GM10248 (cell line): Measurements from ENCODE around the gene AMBP.

Experiments used
- CTCF ChIA-PET: fragments of 300-600 bp; sonication (Branson Sonifier 250); formaldehyde crosslinking; extraction: SDS; loops from one replicate; lab custom pipeline; 2021; ENCODE audit warnings: antibody characterized with exemption; lab: Yijun Ruan, JAX
- POLR2A ChIA-PET: fragments of 350-650 bp; sonication (Branson Sonifier 250); formaldehyde crosslinking; extraction: SDS; loops from one replicate; lab custom pipeline; 2020; ENCODE audit warnings: antibody characterized with exemption; lab: Yijun Ruan, JAX
- DNase-seq: peaks from one replicate; pipeline ENCODE4 v3.0.0; 2012; ENCODE audit errors: extremely low spot score
- CTCF ChIP-seq: IDR thresholded peaks from 2 replicates; pipeline ENCODE4 v1.5.1; 2012; ENCODE audit warnings: mild to moderate bottlenecking, low read depth; ENCODE audit errors: extremely low read depth, missing control alignments, control extremely low read depth

AMBP gene

DNA sequence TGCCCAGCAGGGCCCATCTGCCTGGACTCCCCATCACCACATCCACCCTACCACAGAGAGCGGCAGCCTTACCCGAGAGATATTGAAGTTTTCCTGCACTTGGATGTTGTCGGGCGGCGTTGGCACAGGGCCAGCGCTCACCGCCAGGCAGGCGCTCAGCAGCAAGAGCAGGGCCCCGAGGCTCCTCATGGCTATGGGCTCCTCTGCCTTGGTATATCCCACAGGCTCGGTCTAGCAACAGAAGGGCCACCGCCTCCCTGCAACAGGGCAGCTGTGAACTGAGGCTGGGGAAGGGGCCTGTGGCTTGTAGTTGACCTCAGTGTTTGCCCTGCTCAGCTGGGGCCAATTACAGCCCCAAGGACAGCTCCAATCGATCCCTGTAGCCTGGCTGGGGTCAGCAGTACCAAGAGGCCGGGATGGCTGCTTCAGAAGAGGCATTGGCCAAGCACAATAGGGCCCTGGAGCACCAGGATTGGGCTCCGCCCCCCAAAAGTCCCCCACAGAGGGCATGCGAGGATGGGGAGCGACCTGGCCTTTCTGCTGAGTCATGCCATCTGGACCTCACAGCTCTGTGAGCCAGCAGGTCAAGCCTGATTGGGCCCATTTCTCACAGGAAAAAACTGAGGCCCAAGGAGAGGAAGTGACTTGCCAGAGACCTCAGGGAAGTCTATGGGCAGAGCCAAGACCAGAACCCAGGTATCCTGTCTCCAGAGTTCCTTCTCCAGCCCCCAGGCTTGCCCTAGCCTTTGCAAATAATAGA is at the start of gene AMBP:
Gene AMBP (minus strand): TSS at position 280 of the 760 bp plus-strand sequence. CDS start 91 bp downstream, at position 189.
- DNase-seq, result no peak
- ChIA-PET CTCF (interaction anchor here (0.9 to 3.0 kb wide), 4 partner anchors 9 to 226 kb away, joined by 3 to 11 read pairs (median 5); no protein-coding TSS in a partner anchor), POLR2A (no interaction called here)
- TF ChIP-seq CTCF, result no peak

DNA sequence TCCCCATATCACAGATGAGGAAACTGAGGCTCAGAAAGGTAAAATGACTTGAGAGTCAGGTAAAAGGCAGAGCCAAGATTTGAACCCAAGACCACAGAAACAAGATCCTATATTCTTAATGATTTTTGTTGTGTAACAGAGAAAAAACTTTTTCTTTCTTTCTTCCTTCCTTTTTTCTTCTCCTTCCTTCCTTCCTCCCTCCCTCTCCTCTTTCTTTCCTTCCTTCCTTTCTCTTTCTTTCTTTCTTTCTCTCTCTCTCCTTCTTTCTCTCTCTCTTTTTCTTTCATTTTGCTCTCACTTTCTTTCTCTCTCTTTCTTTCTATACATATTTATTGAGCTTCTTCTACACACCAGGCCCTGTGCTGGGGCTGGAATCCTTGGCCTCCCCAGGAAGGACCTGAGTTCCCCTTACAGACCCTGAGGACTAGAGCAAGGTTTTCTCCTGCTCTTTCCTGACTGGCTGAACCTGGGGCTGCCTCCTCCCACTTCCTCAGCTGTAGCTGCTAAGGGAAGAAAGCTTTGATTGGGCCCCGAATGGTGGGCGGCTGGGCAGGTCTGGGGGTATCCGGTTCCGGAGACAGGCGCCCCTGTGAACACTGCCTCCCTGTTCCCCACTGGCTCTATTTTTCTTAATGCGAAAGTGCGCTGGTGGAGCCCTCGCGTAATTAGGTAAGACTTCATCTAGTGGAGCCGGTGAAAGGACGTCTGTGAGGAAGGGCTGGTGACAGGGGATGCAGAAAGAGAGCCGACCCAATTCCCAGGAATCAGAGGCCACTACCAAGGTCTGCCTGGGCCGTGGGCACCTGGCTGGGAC is 48.4 kb upstream of the AMBP start:
- POLR2A ChIA-PET, result no interaction called here

DNA sequence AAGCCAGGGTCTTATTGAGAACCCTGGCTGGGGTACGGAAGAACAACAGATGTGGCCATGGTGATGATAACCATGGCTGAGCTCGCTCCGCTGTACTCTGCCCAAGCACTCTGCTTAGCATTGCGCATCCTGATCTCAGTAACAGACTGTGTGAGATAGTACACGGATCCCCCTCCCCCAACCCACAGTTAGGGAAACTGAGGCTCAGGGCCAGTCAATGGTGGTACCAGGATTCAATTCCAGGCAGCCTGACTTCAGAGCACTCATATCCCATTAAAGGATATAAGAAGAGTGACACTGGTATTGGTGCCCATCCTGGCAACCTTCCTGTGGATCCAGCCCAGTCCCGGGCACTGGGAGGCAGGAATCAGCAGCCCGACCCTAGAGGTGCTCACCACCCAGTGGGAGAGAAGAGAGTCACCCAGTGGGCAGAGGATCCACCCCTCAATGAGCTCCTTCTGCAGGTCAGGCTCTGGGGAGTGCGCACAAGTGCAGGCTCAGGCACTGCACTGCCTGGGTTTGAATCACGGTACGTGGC is 47.4 kb upstream of the AMBP start:
- POLR2A ChIA-PET, result no interaction called here
- no peak for DNase-seq
- CTCF ChIA-PET, result interaction anchor here (1.4 kb wide), 1 partner anchor 165 kb away, joined by 6 read pairs; no protein-coding TSS in a partner anchor
- TF ChIP-seq CTCF, result no peak

More for the DNA sequence above, 48.4 kb upstream of the AMBP start:
- TF ChIP-seq CTCF, result no peak
- no peak for DNase-seq
- CTCF ChIA-PET, result interaction anchor here (1.4 kb wide), 1 partner anchor 164 kb away, joined by 6 read pairs; no protein-coding TSS in a partner anchor

GRCh38 chr9:114124666-114125475 is 46.8 kb upstream of the AMBP start:
- POLR2A ChIA-PET, result no interaction called here
- CTCF ChIA-PET, result interaction anchor here (1.4 kb wide), 1 partner anchor 166 kb away, joined by 6 read pairs; no protein-coding TSS in a partner anchor
- TF ChIP-seq CTCF, result no peak

DNA sequence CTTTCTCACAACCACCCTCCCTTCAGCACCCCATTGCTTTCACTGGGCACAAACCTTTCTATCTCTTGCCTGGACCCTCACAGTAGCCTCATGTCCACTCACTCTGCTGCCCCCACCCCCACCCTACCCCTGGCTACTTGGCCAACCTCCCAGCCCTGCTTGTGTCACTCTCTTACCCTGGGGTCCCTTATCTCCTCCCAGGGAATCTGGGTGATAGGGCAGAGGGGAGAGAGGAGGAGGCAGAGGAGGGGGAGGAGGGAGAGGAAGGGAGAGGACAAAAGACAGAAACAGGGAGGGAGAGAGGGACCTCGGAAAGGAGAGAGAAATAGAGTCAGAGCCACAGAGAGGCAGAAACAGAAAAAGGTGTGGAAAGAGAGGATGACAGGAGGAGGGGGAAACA is 46.0 kb upstream of the AMBP start:
- ChIA-PET POLR2A (no interaction called here), CTCF (interaction anchor here (2.1 kb wide), 1 partner anchor 16 kb away, joined by 6 read pairs; no protein-coding TSS in a partner anchor)
- no peak for TF ChIP-seq CTCF
- no peak for DNase-seq

More at GRCh38 chr9:114124666-114125475, 46.8 kb upstream of the AMBP start:
- no peak for DNase-seq
